DOHH2 (cell line): Measurements from ENCODE around the gene CTSS.
"Not testable (repeated sequence)": the region's sequence is repeated elsewhere in the genome, so short reads cannot be mapped to it uniquely, and the experiment has no call there.

Experiments used
- H3F3A ChIP-seq: fragments of 200-600 bp; sonication (generic), shearing (Covaris generic); 2 replicates; pipeline ENCODE4 v1.6.0; 2016; ENCODE audit warnings: antibody characterized with exemption, mild to moderate bottlenecking; ENCODE audit not compliant: control insufficient read depth, insufficient read depth
- H3K27ac ChIP-seq: fragments of 200-600 bp; sonication (generic); 2 replicates; pipeline ENCODE4 v1.5.1; 2014; ENCODE audit warnings: low read depth, mild to moderate bottlenecking, low read length, moderate library complexity
- H3K27me3 ChIP-seq: fragments of 200-600 bp; sonication (generic); 2 replicates; pipeline ENCODE4 v1.6.1; 2014; ENCODE audit warnings: mild to moderate bottlenecking, low read length, mixed read lengths; ENCODE audit not compliant: control insufficient read depth
- H3K36me3 ChIP-seq: fragments of 200-600 bp; sonication (generic); 2 replicates; pipeline ENCODE4 v1.6.1; 2014; ENCODE audit warnings: mild to moderate bottlenecking, low read length, moderate library complexity, mixed read lengths; ENCODE audit not compliant: control insufficient read depth
- H3K4me1 ChIP-seq: fragments of 200-600 bp; sonication (generic); 2 replicates; pipeline ENCODE4 v1.6.1; 2014; ENCODE audit warnings: mild to moderate bottlenecking, low read length, mixed read lengths; ENCODE audit not compliant: control insufficient read depth
- H3K4me2 ChIP-seq: fragments of 200-600 bp; sonication (generic); 2 replicates; pipeline ENCODE4 v1.6.0; 2014; ENCODE audit warnings: mild to moderate bottlenecking, low read length, moderate library complexity
- H3K4me3 ChIP-seq: fragments of 200-600 bp; sonication (generic); 2 replicates; pipeline ENCODE4 v1.5.1; 2014; ENCODE audit warnings: mild to moderate bottlenecking, low read length, mixed read lengths
- H3K79me2 ChIP-seq: fragments of 200-600 bp; sonication (generic); 2 replicates; pipeline ENCODE4 v1.6.1; 2014; ENCODE audit warnings: mild to moderate bottlenecking, low read length, mixed read lengths; ENCODE audit not compliant: control insufficient read depth
- H3K9me2 ChIP-seq: fragments of 200-600 bp; sonication (generic); replicated peaks from 2 replicates; pipeline ENCODE4 v1.6.1; 2014; ENCODE audit warnings: mild to moderate bottlenecking, low read length, mixed read lengths; ENCODE audit not compliant: control insufficient read depth
- H3K9me3 ChIP-seq: fragments of 200-600 bp; sonication (generic); 2 replicates; pipeline ENCODE4 v1.6.1; 2014; ENCODE audit warnings: antibody characterized with exemption, low read length, mixed read lengths; ENCODE audit not compliant: control insufficient read depth, insufficient read depth
- H4K20me1 ChIP-seq: fragments of 200-600 bp; sonication (generic); 2 replicates; pipeline ENCODE4 v1.6.0; 2014; ENCODE audit warnings: low read depth, mild to moderate bottlenecking, antibody characterized with exemption, low read length, moderate library complexity; ENCODE audit not compliant: control insufficient read depth, insufficient read depth
- CTCF ChIP-seq: fragments of 200-600 bp; sonication (generic); IDR thresholded peaks from one replicate; pipeline ENCODE4 v1.5.1; 2014; ENCODE audit warnings: antibody characterized with exemption, mild to moderate bottlenecking, low read depth, low read length; ENCODE audit not compliant: poor library complexity, severe bottlenecking
- EZH2phosphoT487 ChIP-seq: fragments of 200-600 bp; sonication (generic); IDR thresholded peaks from 2 replicates; pipeline ENCODE4 v1.6.1; 2017; ENCODE audit warnings: borderline replicate concordance, mild to moderate bottlenecking, antibody characterized with exemption, low read length, moderate library complexity, mixed read lengths

The CTSS gene

GRCh38 chr1:150799089-150799488 lies 33.5 kb upstream of the CTSS start:
- TF ChIP-seq CTCF (no peak), EZH2phosphoT487 (no peak)
- H3K36me3 ChIP-seq: no peaks in the 10 kb centered on the region
- no peak overlapping the region for H3K27ac ChIP-seq
- no peaks in the 10 kb centered on the region for H3K9me3 ChIP-seq
- no peaks in the 10 kb centered on the region for H3K27me3 ChIP-seq
- H4K20me1 ChIP-seq: no peaks in the 10 kb centered on the region
- H3K4me1 ChIP-seq: no peaks in the 10 kb centered on the region
- no peaks in the 10 kb centered on the region for H3K9me2 ChIP-seq
- no peaks in the 10 kb centered on the region for H3K79me2 ChIP-seq
- H3F3A ChIP-seq: no peaks in the 10 kb centered on the region
- H3K4me2 ChIP-seq: no peak overlapping the region
- no peak overlapping the region for H3K4me3 ChIP-seq

DNA sequence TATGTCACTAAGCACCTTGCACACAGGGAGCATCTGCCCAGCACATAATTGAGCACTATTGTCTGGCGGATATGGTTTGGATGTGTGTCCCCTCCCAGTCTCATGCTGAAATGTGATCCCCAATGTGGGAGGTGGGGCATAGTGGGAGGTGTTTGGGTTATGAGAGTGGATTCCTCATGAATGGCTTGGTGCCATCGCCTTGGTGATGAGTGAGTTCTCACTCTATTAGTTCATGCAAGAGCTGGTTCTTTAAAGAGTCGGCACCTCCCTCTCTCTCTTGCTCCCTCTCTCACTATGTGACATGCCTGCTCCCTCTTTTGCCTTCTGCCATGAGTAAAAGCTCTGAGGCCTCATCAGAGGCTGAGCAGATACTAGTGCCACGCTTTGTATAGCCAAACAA lies 32.9 kb upstream of the CTSS start:
- H3K79me2 ChIP-seq: no peaks in the 10 kb centered on the region
- H3K9me3 ChIP-seq: no peaks in the 10 kb centered on the region
- no peak overlapping the region for H3K27ac ChIP-seq
- H3K27me3 ChIP-seq: no peaks in the 10 kb centered on the region
- TF ChIP-seq CTCF: no peak
- no peak for TF ChIP-seq EZH2phosphoT487
- no peaks in the 10 kb centered on the region for H3K4me1 ChIP-seq
- H4K20me1 ChIP-seq: no peaks in the 10 kb centered on the region
- no peaks in the 10 kb centered on the region for H3F3A ChIP-seq
- H3K4me3 ChIP-seq: no peak overlapping the region
- H3K36me3 ChIP-seq: no peaks in the 10 kb centered on the region
- no peak overlapping the region for H3K4me2 ChIP-seq
- H3K9me2 ChIP-seq: no peaks in the 10 kb centered on the region

GRCh38 chr1:150796374-150796773 lies 30.8 kb upstream of the CTSS start:
- Histone ChIP-seq H3K4me1 (no peaks in the 10 kb centered on the region), H3K4me2 (no peak overlapping the region), H3K27ac (no peak overlapping the region), H3F3A (no peaks in the 10 kb centered on the region), H3K27me3 (no peaks in the 10 kb centered on the region), H4K20me1 (no peaks in the 10 kb centered on the region), H3K4me3 (no peak overlapping the region), H3K36me3 (no peaks in the 10 kb centered on the region), H3K9me3 (no peaks in the 10 kb centered on the region), H3K79me2 (no peaks in the 10 kb centered on the region), H3K9me2 (no peaks in the 10 kb centered on the region)
- no peak for TF ChIP-seq EZH2phosphoT487
- TF ChIP-seq CTCF: no peak

- H3K27ac ChIP-seq, H3K9me3 ChIP-seq, H3K4me3 ChIP-seq: not testable (repeated sequence)
These were observed 28.2 kb upstream of the CTSS start for GRCh38 chr1:150793778-150794177.

More at GRCh38 chr1:150793778-150794177, 28.2 kb upstream of the CTSS start:
- not testable (repeated sequence) for H3K4me1 ChIP-seq, H3K4me2 ChIP-seq, H4K20me1 ChIP-seq, H3F3A ChIP-seq, H3K27me3 ChIP-seq, H3K79me2 ChIP-seq, H3K9me2 ChIP-seq, H3K36me3 ChIP-seq
